HepG2 (cell line): ENCODE data around the gene SMIM24. TPM values are rescaled to one million over a fixed set of nuclear protein-coding genes. Genes with fewer than 3 reads are reported as not detected.

Experiments used
- ATAC-seq: fragments of 200-7000 bp; cut with Tn5 transposase; 3 replicates; pipeline ENCODE4 v1.9.1; 2020; ENCODE audit warnings: mild to moderate bottlenecking, moderate library complexity
- BruUV-seq: library from RNA; stranded (reverse); fragments of 400-500 nt; replicated peaks from 2 replicates; lab custom pipeline; 2021; lab: Mats Ljungman, UMichigan
- CTCF ChIA-PET: fragments of 300-600 bp; formaldehyde crosslinking; extraction: SDS; loops from one replicate; lab custom pipeline; 2021; ENCODE audit warnings: low total read pairs, inconsistent platforms, low intra/inter-chr PET ratio; lab: Yijun Ruan, JAX
- POLR2A ChIA-PET: fragments of 350-600 bp; sonication (Branson Sonifier 250); formaldehyde crosslinking; loops from one replicate; lab custom pipeline; 2020; ENCODE audit warnings: antibody characterized with exemption, inconsistent platforms; lab: Yijun Ruan, JAX
- DNase-seq: peaks from one replicate; pipeline ENCODE4 v3.0.0-alpha.2; 2015; ENCODE audit warnings: low spot score
- FAIRE-seq: peaks from 3 replicates; lab custom pipeline; 2011; peaks lifted over from hg19 to GRCh38; lab: Jason Lieb, UNC
- H2AFZ ChIP-seq: one replicate; pipeline ENCODE4 v1.6.1; 2011; ENCODE audit warnings: low read length, inconsistent platforms
- H3K27ac ChIP-seq: fragments of 300-600 bp; 3 replicates; pipeline ENCODE4 v1.8.0; 2011; ENCODE audit warnings: mixed run types, mild to moderate bottlenecking, mixed read lengths, low read length, inconsistent platforms; ENCODE audit not compliant: insufficient read depth; ENCODE audit errors: extremely low read length
- H3K27me3 ChIP-seq, 2 experiments: fragments of 200-600 bp in 1 of 2; 2 replicates in 1 of 2; 3 replicates in 1 of 2; pipeline versions ENCODE4 v1.6.0 to v1.8.0; 2011; ENCODE audit warnings: low read length in 2 of 2, mild to moderate bottlenecking in 2 of 2, moderate library complexity in 2 of 2, inconsistent platforms in 1 of 2; ENCODE audit not compliant: insufficient read depth in 2 of 2, control insufficient read depth in 1 of 2
- H3K36me3 ChIP-seq, 2 experiments: fragments of 200-600 bp in 1 of 2; replicated peaks in 1 of 2; 2 replicates in 1 of 2; 3 replicates in 1 of 2; pipeline versions ENCODE4 v1.5.1 to v1.8.0; 2011; ENCODE audit warnings: low read length in 2 of 2, inconsistent platforms in 1 of 2; ENCODE audit not compliant: insufficient read depth in 2 of 2, control insufficient read depth in 1 of 2
- H3K4me1 ChIP-seq: 2 replicates; pipeline ENCODE4 v1.5.1; 2012; ENCODE audit warnings: low read length, inconsistent platforms; ENCODE audit not compliant: insufficient read depth
- H3K4me2 ChIP-seq: 2 replicates; pipeline ENCODE4 v1.6.0; 2011; ENCODE audit warnings: low read depth, low read length, inconsistent platforms
- H3K4me3 ChIP-seq, 3 experiments: fragments of 200-600 bp in 1 of 3; sonication (generic), shearing (Covaris generic) in 1 of 3; replicated peaks in 1 of 3; 2 replicates each; pipeline ENCODE4 v1.5.1; 2011 to 2016; ENCODE audit warnings: low read length in 3 of 3, inconsistent platforms in 2 of 3, low read depth in 2 of 3, mild to moderate bottlenecking in 2 of 3, control low read depth in 1 of 3, mixed read lengths in 1 of 3; ENCODE audit not compliant: insufficient read depth in 1 of 3
- H3K79me2 ChIP-seq: one replicate; pipeline ENCODE4 v1.6.1; 2011; ENCODE audit warnings: low read length, inconsistent platforms; ENCODE audit not compliant: insufficient read depth
- H3K9ac ChIP-seq: 2 replicates; pipeline ENCODE4 v1.6.0; 2011; ENCODE audit warnings: mild to moderate bottlenecking, low read depth, low read length, inconsistent platforms; ENCODE audit not compliant: insufficient read depth
- H3K9me3 ChIP-seq: 2 replicates; pipeline ENCODE4 v1.5.1; 2012; ENCODE audit warnings: mild to moderate bottlenecking, low read length
- H4K20me1 ChIP-seq: 2 replicates; pipeline ENCODE4 v1.6.0; 2011; ENCODE audit warnings: inconsistent platforms, mild to moderate bottlenecking, low read length, moderate library complexity; ENCODE audit not compliant: insufficient read depth
- FOXM1 ChIP-seq: sonication (generic); formaldehyde crosslinking; IDR thresholded peaks from 2 replicates; pipeline ENCODE4 v1.5.0; 2020; ENCODE audit warnings: missing genetic modification reagents
- GTF2F1 ChIP-seq: fragments of 150-350 bp; IDR thresholded peaks from 2 replicates; pipeline ENCODE4 v1.6.1; 2014; ENCODE audit warnings: low read length
- KDM5B ChIP-seq: sonication (generic); formaldehyde crosslinking; IDR thresholded peaks from 2 replicates; pipeline ENCODE4 v1.4.0; 2020; ENCODE audit warnings: missing genetic modification reagents, mild to moderate bottlenecking, borderline replicate concordance
- SMARCE1 ChIP-seq: fragments of 450-650 bp; IDR thresholded peaks from 2 replicates; pipeline ENCODE4 v1.6.1; 2017; ENCODE audit warnings: borderline replicate concordance
- TBP ChIP-seq: sonication (generic); formaldehyde crosslinking; IDR thresholded peaks from 2 replicates; pipeline ENCODE4 v1.5.0; 2020; ENCODE audit warnings: missing genetic modification reagents
- ZEB1 ChIP-seq: IDR thresholded peaks from 2 replicates; pipeline ENCODE4 v1.6.1; 2012; ENCODE audit warnings: mild to moderate bottlenecking, low read depth, inconsistent platforms; ENCODE audit not compliant: insufficient replicate concordance
- ZSCAN31 ChIP-seq: sonication (generic); formaldehyde crosslinking; IDR thresholded peaks from 2 replicates; pipeline ENCODE4 v1.5.0; 2020; ENCODE audit warnings: low read depth, mild to moderate bottlenecking, missing genetic modification reagents
- WGBS: methylation state at CpG from one replicate; pipeline ENCODE4 v1.1.6; 2017; ENCODE audit warnings: low lambda C conversion rate; 5-methylcytosine and 5-hydroxymethylcytosine counted together
- in situ Hi-C: cut with HindIII; loops from 2 replicates; pipeline ENCODE4 v1.10.0; 2017; ENCODE audit warnings: low pct_unique_long_range_greater_than_20kb; ENCODE audit not compliant: extremely low pct_ligation_motif_present
- intact Hi-C: fragments of 100-400 bp; cut with micrococcal nuclease; formaldehyde crosslinking; loops from one replicate; pipeline ENCODE4 v1.10.0; 2022; ENCODE audit not compliant: unreplicated experiment
- polyA plus RNA-seq, 8 experiments: library from polyadenylated mRNA; depleted of rRNA in 3 of 8; stranded (reverse) in 7 of 8; unstranded in 1 of 8; fragments of >200 nt; fragmentation: Illumina TruSeq in 4 of 8; extraction: Trizol in 4 of 8; gene quantifications; 2 replicates each; pipeline versions ENCODE4 v1.2.1 to v1.2.3, GENCODE V29; 2011 to 2016; ENCODE audit warnings: low read depth in 4 of 8, missing spikeins in 1 of 8, mixed read lengths in 1 of 8; ENCODE audit not compliant: insufficient read depth in 1 of 8
- total RNA-seq, 5 experiments: library from RNA; depleted of rRNA; stranded (reverse); fragments of >200 nt; fragmentation: Illumina TruSeq; extraction: Trizol; gene quantifications; 2 replicates each; pipeline ENCODE4 v1.2.3, GENCODE V29; 2016; ENCODE audit warnings: low read depth in 1 of 5
- TF ChIP-seq, protein P1 (sequence below): IDR thresholded peaks from 2 replicates; pipeline ENCODE4 v1.6.1; 2012; ENCODE audit warnings: low read depth, low read length, improper control_type of control experiment
- TF ChIP-seq, protein P2 (sequence below): sonication (generic); formaldehyde crosslinking; IDR thresholded peaks from 2 replicates; pipeline ENCODE4 v1.4.0; 2020; ENCODE audit warnings: missing genetic modification reagents
- TF ChIP-seq, protein P3 (sequence below): sonication (generic); formaldehyde crosslinking; IDR thresholded peaks from 2 replicates; pipeline ENCODE4 v1.4.0; 2020; ENCODE audit warnings: missing genetic modification reagents, borderline replicate concordance

The SMIM24 gene
- total and polyA plus RNA-seq, 2 of the 13 experiments (the other 11 are each of a cell fraction or from before 2014, with no cell fraction given): 11.2 to 70.6 TPM

DNA sequence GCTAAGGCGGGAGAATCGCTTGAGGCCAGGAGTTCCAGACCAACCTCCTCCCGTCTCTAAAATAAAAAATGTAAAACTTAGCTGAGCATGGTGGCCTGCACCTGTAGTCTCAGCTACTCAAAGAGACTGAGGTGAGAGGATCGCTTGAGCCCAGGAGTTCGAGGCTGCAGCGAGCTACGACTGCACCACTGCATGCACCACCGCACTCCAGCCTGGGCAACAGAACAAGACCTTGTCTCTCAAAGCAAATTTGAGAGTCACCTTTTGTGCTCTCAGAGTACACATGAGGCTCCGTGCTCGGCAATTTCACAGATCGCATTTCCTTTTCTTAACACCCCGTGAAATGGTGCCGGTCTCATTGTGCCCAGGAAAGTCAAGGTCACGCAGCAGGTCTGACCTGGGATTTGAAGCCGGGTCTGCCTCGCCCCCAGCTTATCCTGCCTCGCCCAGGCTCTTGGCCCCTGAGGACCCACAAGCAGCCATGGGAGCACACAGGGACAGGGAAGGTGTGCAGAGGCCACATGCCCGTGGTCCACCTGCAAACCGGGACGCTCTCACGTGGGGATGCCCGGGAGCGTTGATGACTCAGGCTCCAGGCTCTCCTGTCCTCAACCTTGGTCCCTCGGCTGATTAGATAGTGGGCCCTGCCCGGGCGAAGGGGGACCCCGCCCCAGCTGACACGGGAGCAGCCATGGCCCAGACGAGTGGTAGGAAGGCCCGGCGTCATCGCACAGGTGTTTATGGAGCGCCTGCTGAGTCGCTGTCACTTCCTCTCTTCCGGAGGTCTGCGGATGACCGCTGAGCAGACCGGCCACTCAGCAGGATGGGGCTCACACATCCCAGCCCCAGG, 1.1 kb upstream of the SMIM24 start:
- Histone ChIP-seq H3K36me3 (no peaks in the 10 kb centered on the region), H3K9me3 (no peaks in the 10 kb centered on the region), H3K4me1 (peaks cover 20% of the 10 kb centered on the region), H3K4me3 (peak overlapping the region in 1 of 3 experiments; percentile 67; a peak in 2 of 6 replicates), H3K4me2 (peak overlapping the region; percentile 61), H4K20me1 (no peaks in the 10 kb centered on the region), H3K27ac (no peak overlapping the region), H2AFZ (no peak overlapping the region), H3K9ac (no peak overlapping the region; the same call in 1 of the 2 replicates), H3K79me2 (no peaks in the 10 kb centered on the region), H3K27me3 (no peaks in the 10 kb centered on the region)
- ATAC-seq (peak; percentile 17), DNase-seq (peak; percentile 47), FAIRE-seq (no peak)
- CTCF ChIA-PET: no interaction called here
- BruUV-seq: no TSS peak
- POLR2A ChIA-PET: interaction anchor here (1.1 to 3.0 kb wide), 3 partner anchors 13 to 76 kb away, joined by 3 to 24 read pairs (median 6); partner anchors contain the start of genes DOHH and MFSD12
- WGBS: 19% methylated on average over 21 of the region's 38 CpGs
- in situ Hi-C loops (no loop called here), intact Hi-C loops (no loop called here)
- TF ChIP-seq FOXM1 (no peak), SMARCE1 (no peak), ZSCAN31 (CRISPR knock-in tag) (no peak), TBP (CRISPR knock-in tag) (no peak), GTF2F1 (no peak), ZEB1 (peak; percentile 32), KDM5B (CRISPR knock-in tag) (peak; percentile 97; the same call in 1 of the 2 replicates)
- TF ChIP-seq, protein P1, sequence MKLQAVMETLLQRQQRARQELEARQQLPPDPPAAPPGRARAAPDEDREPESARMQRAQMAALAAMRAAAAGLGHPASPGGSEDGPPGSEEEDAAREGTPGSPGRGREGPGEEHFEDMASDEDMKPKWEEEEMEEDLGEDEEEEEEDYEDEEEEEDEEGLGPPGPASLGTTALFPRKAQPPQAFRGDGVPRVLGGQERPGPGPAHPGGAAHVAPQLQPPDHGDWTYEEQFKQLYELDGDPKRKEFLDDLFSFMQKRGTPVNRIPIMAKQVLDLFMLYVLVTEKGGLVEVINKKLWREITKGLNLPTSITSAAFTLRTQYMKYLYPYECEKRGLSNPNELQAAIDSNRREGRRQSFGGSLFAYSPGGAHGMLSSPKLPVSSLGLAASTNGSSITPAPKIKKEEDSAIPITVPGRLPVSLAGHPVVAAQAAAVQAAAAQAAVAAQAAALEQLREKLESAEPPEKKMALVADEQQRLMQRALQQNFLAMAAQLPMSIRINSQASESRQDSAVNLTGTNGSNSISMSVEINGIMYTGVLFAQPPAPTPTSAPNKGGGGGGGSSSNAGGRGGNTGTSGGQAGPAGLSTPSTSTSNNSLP: no peak
- TF ChIP-seq, protein P2, sequence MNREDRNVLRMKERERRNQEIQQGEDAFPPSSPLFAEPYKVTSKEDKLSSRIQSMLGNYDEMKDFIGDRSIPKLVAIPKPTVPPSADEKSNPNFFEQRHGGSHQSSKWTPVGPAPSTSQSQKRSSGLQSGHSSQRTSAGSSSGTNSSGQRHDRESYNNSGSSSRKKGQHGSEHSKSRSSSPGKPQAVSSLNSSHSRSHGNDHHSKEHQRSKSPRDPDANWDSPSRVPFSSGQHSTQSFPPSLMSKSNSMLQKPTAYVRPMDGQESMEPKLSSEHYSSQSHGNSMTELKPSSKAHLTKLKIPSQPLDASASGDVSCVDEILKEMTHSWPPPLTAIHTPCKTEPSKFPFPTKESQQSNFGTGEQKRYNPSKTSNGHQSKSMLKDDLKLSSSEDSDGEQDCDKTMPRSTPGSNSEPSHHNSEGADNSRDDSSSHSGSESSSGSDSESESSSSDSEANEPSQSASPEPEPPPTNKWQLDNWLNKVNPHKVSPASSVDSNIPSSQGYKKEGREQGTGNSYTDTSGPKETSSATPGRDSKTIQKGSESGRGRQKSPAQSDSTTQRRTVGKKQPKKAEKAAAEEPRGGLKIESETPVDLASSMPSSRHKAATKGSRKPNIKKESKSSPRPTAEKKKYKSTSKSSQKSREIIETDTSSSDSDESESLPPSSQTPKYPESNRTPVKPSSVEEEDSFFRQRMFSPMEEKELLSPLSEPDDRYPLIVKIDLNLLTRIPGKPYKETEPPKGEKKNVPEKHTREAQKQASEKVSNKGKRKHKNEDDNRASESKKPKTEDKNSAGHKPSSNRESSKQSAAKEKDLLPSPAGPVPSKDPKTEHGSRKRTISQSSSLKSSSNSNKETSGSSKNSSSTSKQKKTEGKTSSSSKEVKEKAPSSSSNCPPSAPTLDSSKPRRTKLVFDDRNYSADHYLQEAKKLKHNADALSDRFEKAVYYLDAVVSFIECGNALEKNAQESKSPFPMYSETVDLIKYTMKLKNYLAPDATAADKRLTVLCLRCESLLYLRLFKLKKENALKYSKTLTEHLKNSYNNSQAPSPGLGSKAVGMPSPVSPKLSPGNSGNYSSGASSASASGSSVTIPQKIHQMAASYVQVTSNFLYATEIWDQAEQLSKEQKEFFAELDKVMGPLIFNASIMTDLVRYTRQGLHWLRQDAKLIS (CRISPR knock-in tag): no peak
- TF ChIP-seq, protein P3, sequence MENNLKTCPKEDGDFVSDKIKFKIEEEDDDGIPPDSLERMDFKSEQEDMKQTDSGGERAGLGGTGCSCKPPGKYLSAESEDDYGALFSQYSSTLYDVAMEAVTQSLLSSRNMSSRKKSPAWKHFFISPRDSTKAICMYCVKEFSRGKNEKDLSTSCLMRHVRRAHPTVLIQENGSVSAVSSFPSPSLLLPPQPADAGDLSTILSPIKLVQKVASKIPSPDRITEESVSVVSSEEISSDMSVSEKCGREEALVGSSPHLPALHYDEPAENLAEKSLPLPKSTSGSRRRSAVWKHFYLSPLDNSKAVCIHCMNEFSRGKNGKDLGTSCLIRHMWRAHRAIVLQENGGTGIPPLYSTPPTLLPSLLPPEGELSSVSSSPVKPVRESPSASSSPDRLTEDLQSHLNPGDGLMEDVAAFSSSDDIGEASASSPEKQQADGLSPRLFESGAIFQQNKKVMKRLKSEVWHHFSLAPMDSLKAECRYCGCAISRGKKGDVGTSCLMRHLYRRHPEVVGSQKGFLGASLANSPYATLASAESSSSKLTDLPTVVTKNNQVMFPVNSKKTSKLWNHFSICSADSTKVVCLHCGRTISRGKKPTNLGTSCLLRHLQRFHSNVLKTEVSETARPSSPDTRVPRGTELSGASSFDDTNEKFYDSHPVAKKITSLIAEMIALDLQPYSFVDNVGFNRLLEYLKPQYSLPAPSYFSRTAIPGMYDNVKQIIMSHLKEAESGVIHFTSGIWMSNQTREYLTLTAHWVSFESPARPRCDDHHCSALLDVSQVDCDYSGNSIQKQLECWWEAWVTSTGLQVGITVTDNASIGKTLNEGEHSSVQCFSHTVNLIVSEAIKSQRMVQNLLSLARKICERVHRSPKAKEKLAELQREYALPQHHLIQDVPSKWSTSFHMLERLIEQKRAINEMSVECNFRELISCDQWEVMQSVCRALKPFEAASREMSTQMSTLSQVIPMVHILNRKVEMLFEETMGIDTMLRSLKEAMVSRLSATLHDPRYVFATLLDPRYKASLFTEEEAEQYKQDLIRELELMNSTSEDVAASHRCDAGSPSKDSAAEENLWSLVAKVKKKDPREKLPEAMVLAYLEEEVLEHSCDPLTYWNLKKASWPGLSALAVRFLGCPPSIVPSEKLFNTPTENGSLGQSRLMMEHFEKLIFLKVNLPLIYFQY: peak; percentile 45; the same call in 1 of the 2 replicates
